Thyroid gland (tissue), 4 donors: ENCODE measurements around the gene ASCC1. TPM values are rescaled to one million over a fixed set of nuclear protein-coding genes. Genes with fewer than 3 reads are reported as not detected.

Experiments
- DNase-seq, 2 donors: peaks; one replicate each; pipeline ENCODE4 v3.0.0-alpha.2; 2019
- H3K27ac ChIP-seq, 3 donors: fragments of 200-600 bp; sonication (generic); 1 replicate in 2 of 3; 2 replicates in 1 of 3; pipeline ENCODE4 v1.5.1; 2016 to 2019; ENCODE audit warnings: mild to moderate bottlenecking in 1 of 3, moderate library complexity in 1 of 3
- H3K27me3 ChIP-seq: fragments of 200-600 bp; sonication (generic); one replicate; pipeline ENCODE4 v1.5.1; 2019
- H3K36me3 ChIP-seq, 2 donors: fragments of 200-600 bp; sonication (generic); one replicate each; pipeline ENCODE4 v1.5.1; 2016 to 2019
- H3K4me1 ChIP-seq, 2 donors: fragments of 200-600 bp; sonication (generic); one replicate each; pipeline ENCODE4 v1.5.1; 2017 to 2019
- H3K4me3 ChIP-seq, 3 donors: fragments of 200-600 bp; sonication (generic); replicated peaks in 1 of 3; 1 replicate in 2 of 3; 2 replicates in 1 of 3; pipeline ENCODE4 v1.5.1; 2016; ENCODE audit warnings: mild to moderate bottlenecking in 1 of 3
- H3K9me3 ChIP-seq: fragments of 200-600 bp; sonication (generic); one replicate; pipeline ENCODE4 v1.5.1; 2017
- POLR2A ChIP-seq, 2 donors: fragments of 450-650 bp; IDR thresholded peaks; one replicate each; pipeline ENCODE4 v1.6.1; 2017; ENCODE audit warnings: antibody characterized with exemption in 2 of 2, mild to moderate bottlenecking in 2 of 2, moderate library complexity in 1 of 2
- WGBS, 2 donors: methylation state at CpG; one replicate each; pipeline ENCODE4 v1.1.5; 2017; 5-methylcytosine and 5-hydroxymethylcytosine counted together
- intact Hi-C: fragments of 100-400 bp; cut with DNase I; formaldehyde crosslinking; loops from one replicate; pipeline ENCODE4 v1.15.1; 2023
- total RNA-seq, 4 donors: library from RNA; depleted of rRNA; stranded (reverse); fragments of >200 nt; gene quantifications; one replicate each; pipeline ENCODE4 v1.2.3, GENCODE V29; 2016
- TF ChIP-seq, protein P1 (sequence below), 6 experiments: fragments of 200-600 bp in 3 of 6; fragments of 450-650 bp in 3 of 6; sonication (generic) in 3 of 6; IDR thresholded peaks; one replicate each; pipeline ENCODE4 v1.5.1; 2016 to 2019; ENCODE audit warnings: antibody characterized with exemption in 6 of 6, mild to moderate bottlenecking in 2 of 6, inconsistent platforms in 1 of 6, moderate library complexity in 1 of 6

Gene ASCC1
- total RNA-seq, 4 donors from 2014 or later: 26.7 to 30.3 (median 28.1) TPM

GRCh38 chr10:72248468-72249151 lies 32.5 kb upstream of the ASCC1 start:
- intact Hi-C loops: no loop called here

DNA sequence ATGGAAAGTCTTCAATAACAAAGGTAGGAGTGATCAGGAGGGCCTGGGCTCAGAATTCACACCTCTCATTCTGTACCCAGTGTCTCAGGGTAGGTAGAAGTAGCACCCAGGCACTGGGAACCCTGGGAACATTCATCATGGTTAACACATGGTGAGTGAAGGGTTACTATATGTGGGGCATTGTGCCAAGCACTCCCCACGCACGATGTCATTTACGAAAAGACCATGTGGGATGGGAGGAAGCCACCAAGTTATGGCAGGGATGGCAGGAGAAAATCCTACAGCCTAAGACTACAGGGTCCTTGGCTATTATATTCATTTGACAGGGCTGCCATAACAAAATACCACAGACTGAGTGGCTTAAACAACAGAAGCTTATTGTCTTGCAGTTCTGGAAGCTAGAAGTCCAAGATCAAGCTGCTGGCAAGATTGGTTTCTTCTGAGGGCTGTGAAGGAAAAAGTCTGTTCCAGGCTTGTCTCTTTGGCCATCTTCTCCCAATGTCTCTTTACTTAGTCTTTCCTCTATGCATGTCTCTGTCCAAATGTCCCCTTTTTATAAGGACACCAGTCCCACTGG lies 30.0 kb upstream of the ASCC1 start:
- H3K4me3 ChIP-seq: no peak overlapping the region
- H3K4me1 ChIP-seq: peaks cover 67 to 91% of the 10 kb centered on the region in 2 donors
- peak overlapping the region in 2 of 3 donors; percentile 25 to 88 for H3K27ac ChIP-seq
- H3K9me3 ChIP-seq: no peaks in the 10 kb centered on the region
- H3K27me3 ChIP-seq: no peaks in the 10 kb centered on the region
- intact Hi-C loops: no loop called here
- WGBS, 2 donors: 0 to 5% methylated on average over 3 of the region's 3 CpGs
- no peaks in the 10 kb centered on the region for H3K36me3 ChIP-seq
- DNase-seq: no peak
- TF ChIP-seq, protein P1, sequence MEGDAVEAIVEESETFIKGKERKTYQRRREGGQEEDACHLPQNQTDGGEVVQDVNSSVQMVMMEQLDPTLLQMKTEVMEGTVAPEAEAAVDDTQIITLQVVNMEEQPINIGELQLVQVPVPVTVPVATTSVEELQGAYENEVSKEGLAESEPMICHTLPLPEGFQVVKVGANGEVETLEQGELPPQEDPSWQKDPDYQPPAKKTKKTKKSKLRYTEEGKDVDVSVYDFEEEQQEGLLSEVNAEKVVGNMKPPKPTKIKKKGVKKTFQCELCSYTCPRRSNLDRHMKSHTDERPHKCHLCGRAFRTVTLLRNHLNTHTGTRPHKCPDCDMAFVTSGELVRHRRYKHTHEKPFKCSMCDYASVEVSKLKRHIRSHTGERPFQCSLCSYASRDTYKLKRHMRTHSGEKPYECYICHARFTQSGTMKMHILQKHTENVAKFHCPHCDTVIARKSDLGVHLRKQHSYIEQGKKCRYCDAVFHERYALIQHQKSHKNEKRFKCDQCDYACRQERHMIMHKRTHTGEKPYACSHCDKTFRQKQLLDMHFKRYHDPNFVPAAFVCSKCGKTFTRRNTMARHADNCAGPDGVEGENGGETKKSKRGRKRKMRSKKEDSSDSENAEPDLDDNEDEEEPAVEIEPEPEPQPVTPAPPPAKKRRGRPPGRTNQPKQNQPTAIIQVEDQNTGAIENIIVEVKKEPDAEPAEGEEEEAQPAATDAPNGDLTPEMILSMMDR (IDR thresholded peaks at IDR 0.05): no peak
- TF ChIP-seq POLR2A (IDR thresholded peaks at IDR 0.05): no peak

More at GRCh38 chr10:72248468-72249151, 32.5 kb upstream of the ASCC1 start:
- Histone ChIP-seq H3K4me1 (peaks cover 64 to 93% of the 10 kb centered on the region in 2 donors), H3K9me3 (no peaks in the 10 kb centered on the region), H3K36me3 (no peaks in the 10 kb centered on the region), H3K27me3 (no peaks in the 10 kb centered on the region), H3K27ac (peak overlapping the region; percentile 76 to 88 (median 86)), H3K4me3 (no peak overlapping the region)
- DNase-seq: peak; percentile 87 to 90
- 22 to 29% methylated on average over 9 to 10 of the region's 10 CpGs for WGBS, 2 donors
- TF ChIP-seq, protein P1 (IDR thresholded peaks at IDR 0.05): peak in 2 of 6 experiments; percentile 2 to 15
- TF ChIP-seq POLR2A (IDR thresholded peaks at IDR 0.05): peak in 1 of 2 donors; percentile 74

DNA sequence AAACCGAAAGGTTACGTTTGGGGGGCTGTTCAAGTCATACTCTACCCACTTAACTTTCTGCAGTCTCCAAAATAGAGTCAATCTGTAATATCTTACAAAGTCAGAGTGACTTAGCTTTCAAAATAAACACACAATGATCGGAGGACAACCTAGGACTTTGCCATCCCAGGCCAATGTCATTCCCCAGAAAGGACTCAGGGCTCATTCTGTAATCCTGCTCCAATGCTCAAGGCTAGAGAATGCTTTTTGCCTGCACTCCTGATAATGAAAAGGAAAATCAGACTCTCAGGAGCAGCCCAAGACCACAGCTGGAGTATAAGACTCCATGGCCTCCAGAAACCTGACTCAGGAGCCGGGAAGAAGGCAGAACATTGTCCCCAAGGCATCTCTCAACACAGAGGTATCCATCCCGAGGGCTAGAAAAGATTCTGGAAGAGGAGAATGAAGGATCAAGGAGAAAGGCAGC lies 28.5 kb upstream of the ASCC1 start:
- Histone ChIP-seq H3K9me3 (no peaks in the 10 kb centered on the region), H3K36me3 (no peaks in the 10 kb centered on the region), H3K4me3 (no peak overlapping the region), H3K27ac (peak overlapping the region; percentile 71 to 80 (median 73)), H3K27me3 (no peaks in the 10 kb centered on the region), H3K4me1 (peaks cover 64 to 77% of the 10 kb centered on the region in 2 donors)
- intact Hi-C loops: no loop called here
- TF ChIP-seq, protein P1 (IDR thresholded peaks at IDR 0.05): no peak
- no peak for TF ChIP-seq POLR2A (IDR thresholded peaks at IDR 0.05)
- no peak for DNase-seq
- 66 to 75% methylated on average over 5 of the region's 5 CpGs for WGBS, 2 donors

DNA sequence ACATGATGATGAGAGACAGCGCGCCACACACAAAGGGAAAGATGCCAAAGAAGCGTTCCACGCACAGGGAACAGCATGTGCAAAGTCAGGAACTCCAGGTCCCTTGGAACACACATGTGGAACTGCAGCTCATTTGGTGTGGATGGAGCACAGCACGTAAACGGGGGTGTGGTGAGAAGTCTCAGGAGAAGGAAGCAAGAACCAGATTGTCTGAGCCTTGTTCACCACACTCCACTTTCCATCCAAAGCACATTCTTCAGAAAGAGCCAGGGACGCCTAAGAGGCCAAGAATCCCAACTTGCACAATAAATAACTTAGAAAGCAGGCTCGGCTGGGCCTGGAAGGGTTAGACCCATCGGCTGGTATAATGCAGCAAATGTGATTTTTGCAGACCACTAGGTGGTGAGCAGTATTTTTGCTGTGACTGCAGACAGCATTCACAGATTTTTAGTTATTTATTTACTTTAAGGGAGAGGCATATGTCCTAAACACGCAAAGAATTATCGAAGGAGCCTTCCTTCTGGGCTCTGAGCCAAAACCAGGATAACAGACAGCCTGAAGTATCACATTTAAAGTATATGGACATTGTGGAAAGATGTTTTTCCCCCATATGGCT lies 27.9 kb upstream of the ASCC1 start:
- intact Hi-C loops: no loop called here
- TF ChIP-seq POLR2A (IDR thresholded peaks at IDR 0.05): no peak
- TF ChIP-seq, protein P1 (IDR thresholded peaks at IDR 0.05): peak in 4 of 6 experiments; percentile 0 to 49 (median 30)
- H3K36me3 ChIP-seq: no peaks in the 10 kb centered on the region
- DNase-seq: peak; percentile 63 to 66
- H3K4me3 ChIP-seq: no peak overlapping the region
- WGBS, 2 donors: 56 to 58% methylated on average over 11 of the region's 11 CpGs
- peak overlapping the region; percentile 71 to 80 (median 73) for H3K27ac ChIP-seq
- H3K27me3 ChIP-seq: no peaks in the 10 kb centered on the region
- peaks cover 57 to 70% of the 10 kb centered on the region in 2 donors for H3K4me1 ChIP-seq
- no peaks in the 10 kb centered on the region for H3K9me3 ChIP-seq
